ENCODE measurements around the gene RSRC1. TPM values are rescaled to one million over a fixed set of nuclear protein-coding genes. Genes with fewer than 3 reads are reported as not detected.
"Not testable (repeated sequence)": the region's sequence is repeated elsewhere in the genome, so short reads cannot be mapped to it uniquely, and the experiment has no call there.

Gene RSRC1
- total RNA-seq, 1 donor from 2014 or later, result 38.9 TPM

DNA sequence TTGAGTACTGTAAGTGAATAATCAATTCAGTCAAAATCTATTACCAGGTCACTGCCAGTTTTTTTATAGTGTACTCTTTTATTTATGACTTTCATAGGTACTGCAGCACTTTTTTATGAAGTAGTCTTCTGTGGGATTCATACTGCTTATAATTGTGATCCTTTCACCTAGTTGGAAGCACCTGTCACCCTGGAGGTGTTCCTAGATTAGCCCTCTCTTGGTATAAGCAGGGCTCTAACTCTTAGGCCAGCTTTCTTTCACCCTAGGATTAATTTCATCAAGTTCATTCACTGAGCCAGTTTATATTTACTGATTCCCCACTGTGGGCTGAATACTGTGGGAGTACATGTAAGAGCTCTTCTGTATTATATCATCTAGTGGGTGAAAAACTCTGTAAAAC is 395.2 kb downstream of the RSRC1 start:
- intact Hi-C loops (cut with micrococcal nuclease), result no loop called here

DNA sequence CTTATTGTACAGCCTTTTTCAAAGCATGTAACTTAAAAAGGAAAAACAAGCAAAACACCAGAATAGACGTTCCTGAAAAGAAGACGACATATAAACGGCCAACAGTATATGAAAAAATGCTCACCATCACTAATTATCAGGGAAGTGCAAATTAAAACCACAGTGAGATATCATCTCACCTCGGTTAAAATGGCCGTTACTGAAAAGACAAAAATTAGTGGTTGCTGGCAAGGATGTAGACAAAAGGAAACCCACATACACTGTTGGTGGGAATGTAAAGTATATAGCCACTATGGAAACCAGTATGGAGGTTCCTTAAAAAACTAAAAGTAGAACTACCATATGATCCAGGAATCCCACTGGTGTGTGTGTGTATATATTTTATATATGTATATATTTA is 396.6 kb downstream of the RSRC1 start:
- intact Hi-C loops (cut with micrococcal nuclease), result no loop called here

DNA sequence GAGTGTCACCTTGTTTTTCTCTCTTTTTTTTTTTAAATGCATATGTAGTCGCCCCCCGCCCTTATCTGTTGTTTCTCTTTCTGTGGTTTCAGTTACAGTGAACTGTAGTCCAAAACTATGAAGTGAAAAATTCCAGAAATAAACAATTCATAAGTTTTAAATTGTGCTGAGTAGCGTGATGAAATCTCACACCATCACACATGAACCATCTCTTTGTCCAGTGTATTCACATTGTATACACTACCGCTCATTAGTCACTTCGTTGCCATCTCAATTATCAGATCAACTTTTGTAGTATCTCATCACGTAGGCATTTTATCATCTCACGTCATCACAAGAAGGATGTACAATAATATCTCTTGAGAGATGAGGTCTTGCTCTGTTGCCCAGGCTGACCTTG is 398.6 kb downstream of the RSRC1 start:
- intact Hi-C loops (cut with micrococcal nuclease), result no loop called here

DNA sequence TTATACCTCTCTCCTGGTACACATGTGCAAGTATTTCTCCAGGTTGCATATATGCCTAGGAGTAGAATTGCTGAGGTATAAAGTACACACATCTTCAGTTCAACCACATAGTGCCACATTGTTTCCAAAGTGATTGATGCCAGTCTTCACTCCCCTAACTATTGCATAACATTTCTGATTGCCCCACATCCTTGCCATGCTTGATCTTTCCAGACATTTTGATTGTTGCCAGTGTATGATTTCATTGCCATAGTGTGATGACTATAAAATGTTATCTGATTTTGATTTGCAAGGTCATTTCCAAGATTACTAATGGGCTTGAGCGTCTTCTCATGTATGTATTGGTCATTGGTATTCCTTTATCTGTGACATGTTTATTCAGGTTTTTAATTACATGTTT is 400.0 kb downstream of the RSRC1 start:
- intact Hi-C loops (cut with micrococcal nuclease), result no loop called here

DNA sequence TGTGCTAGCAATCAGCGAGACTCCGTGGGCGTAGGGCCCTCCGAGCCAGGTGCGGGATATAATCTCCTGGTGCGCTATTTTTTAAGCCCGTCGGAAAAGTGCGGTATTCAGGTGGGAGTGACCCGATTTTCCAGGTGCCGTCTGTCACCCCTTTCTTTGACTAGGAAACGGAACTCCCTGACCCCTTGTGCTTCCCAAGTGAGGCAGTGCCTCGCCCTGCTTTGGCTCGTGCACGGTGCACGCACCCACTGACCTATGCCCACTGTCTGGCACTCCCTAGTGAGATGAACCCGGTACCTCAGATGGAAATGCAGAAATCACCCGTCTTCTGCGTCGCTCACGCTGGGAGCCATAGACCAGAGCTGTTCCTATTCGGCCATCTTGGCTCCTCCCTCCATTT is 406.8 kb downstream of the RSRC1 start:
- intact Hi-C loops (cut with micrococcal nuclease), result not testable (repeated sequence)

DNA sequence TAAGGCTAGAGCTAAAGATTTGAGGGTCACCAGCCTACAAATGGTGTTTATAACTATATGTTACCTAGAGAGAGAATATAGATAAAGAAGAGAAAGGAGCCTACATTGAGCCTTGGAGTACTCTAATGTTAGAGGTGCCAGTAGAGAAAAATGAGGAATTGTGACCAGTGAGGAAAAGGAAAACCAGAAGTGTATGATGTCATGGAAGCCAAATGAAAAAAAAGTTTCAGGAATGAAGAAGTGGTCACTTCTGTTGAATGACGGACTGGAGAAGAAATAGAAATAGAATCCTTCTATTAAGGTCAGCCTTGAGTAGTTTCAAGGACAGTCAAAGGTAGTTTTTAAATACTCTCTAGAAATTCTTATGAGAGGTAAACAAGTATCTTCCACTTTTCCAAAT is 409.9 kb downstream of the RSRC1 start:
- intact Hi-C loops (cut with micrococcal nuclease), result no loop called here

DNA sequence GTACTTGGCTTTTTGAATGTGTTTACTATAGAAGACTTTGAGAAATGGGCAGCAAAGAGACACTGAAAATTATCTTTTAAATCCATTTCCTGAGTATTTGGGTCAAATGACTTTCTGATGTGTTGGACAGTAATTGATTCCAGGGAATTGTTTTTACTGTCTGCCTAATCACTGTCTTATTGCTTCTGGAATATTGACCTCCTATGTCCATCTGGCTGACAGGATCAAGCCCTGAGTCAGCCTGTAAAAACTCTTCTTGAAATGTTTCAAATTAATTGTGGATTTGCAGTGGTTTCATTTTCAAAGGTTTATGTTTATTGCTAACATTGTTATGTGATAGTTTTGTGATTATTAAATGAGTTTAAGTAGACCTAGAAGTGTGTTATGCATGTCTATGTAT is 410.5 kb downstream of the RSRC1 start:
- intact Hi-C loops (cut with micrococcal nuclease), result no loop called here

DNA sequence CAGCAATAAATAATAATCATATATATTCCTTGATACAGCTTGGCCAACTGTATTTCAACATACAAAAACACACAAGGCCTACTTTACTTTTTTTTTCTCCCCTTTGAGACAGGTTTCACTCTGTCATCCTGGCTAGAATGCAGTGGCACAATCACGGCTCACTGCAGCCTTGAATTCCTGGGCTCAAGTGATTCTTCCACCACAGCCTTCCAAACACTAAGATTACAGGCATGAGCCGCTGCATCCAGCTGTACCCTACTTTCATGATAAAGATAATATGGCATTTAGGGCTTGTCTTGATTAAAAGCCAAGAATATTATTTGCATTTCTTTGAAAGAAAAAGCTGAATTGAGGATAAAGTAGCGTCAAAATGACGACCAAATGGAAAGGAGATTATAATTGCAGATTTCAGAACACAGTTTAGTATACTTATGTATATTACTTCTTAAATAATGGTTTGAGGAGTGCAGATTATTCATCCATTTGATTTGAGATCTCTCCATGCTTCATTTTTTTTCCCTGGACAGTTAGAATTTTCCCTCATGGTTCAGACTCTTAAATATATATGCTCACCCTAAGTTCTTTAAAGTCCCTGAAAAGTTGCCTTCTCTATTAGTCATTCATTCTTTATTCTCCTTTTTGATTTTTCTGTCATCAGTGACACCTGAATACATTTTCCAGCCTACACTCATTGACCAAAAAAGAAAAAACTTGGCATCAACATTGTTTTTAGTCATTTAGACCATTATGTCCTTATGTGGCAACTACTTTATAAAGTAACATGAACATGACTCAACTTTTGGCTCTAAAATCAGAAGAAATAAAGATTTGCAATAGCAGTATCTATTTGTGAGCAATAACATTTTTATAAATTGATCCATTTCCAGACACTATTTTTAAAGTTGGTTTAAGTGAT is 412.6 kb downstream of the RSRC1 start:
- intact Hi-C loops (cut with micrococcal nuclease), result no loop called here

DNA sequence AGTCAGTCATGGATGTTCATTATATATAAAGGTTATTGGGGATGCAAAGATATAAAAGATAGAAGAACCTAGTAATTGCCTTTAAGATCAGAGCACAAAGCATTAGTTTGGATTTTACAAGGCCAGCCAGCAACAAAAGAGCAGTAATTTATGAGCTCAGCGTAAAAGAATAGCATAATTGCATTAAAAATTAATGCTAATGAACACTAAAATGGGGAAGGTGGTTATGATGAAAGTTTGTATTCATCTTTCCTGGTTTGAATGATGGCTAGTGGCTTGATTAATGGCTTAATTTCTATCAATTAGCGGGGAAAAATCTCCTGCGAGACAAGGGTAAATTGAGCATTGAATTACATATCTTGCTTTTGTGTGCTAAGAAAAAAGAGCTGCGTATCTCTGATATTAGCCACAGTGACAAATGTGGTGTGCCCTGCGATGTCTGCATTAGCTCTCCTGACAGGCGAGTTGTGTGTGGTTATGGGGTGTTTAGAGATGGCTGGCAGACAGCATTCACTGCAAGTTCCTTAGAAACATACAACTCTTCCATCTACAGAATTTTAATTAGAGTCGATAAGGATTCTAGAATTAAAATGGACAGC is 418.3 kb downstream of the RSRC1 start:
- intact Hi-C loops (cut with micrococcal nuclease), result no loop called here

DNA sequence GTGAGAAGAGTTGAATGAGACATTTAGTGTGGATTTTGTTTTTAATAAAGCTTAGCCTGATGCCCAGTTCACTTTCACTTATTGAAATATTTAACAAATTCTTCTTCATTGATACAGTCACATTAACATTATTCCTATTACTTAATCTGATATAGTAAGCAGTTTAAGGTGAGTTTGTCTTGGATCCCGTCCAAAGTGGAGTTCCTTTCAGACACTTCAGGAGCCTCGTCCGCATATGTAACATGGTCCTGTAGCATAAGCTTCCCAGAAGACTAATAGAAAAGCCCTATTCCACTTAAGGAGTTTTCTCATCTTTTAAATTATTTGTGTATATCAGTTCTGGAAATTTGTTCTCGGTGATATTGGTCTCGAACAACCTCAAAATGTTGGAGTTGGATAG is 421.4 kb downstream of the RSRC1 start:
- intact Hi-C loops (cut with micrococcal nuclease), result loop anchor here (5.0 to 10.0 kb wide), 2 partner anchors 427 to 664 kb away; partner anchors contain the start of gene SHOX2

DNA sequence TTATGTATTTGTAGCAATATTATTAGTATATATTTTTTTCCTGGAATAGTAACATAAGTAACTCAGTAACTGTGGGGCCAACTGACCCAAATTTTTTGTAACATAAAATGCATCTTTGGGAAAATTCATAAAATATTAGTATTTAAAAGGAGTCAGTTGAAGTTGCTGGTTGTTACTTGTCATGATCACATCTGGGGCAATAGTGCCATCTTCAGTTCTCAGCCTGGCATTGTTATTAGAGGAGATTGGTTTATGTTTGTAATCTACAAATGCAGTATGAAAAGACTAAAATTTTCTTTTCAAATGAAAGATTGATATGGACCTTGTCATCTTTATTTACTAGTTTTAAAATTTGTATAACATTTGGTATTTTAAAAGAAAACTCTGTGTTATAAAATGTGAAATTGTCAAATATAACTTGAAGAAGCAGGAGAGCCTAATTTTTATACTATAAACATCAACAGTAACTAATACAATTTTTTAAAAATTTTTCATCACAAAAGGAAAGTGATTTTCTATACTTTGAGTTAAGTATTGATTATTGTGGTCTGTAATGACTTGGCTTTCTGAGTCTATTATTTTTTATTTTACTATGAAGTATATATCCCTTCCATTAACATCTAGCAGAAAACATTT is 422.3 kb downstream of the RSRC1 start:
- intact Hi-C loops (cut with micrococcal nuclease), result loop anchor here (5.0 to 10.0 kb wide), 2 partner anchors 427 to 665 kb away; partner anchors contain the start of gene SHOX2

DNA sequence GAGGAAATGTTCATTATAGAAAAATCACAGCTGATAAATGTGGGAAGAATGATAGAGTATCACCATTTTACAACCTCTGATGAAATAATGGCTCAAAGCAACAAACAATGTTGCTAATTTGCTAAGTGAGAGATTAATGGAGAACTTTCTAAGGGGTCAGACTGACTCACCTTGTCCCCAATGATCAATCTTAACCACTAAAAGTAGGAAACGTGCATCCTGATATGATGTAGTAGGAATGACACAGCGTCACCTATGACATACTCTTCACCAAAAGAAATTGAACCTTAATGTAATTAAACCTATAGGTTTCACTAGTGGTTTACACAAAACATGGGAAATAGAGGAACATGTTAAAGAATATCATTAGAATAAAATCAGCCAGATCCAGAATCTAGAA is 426.0 kb downstream of the RSRC1 start:
- intact Hi-C loops (cut with micrococcal nuclease), result loop anchor here (5.0 to 10.0 kb wide), 2 partner anchors 106 to 431 kb away; partner anchors contain the start of genes GFM1 and SHOX2

DNA sequence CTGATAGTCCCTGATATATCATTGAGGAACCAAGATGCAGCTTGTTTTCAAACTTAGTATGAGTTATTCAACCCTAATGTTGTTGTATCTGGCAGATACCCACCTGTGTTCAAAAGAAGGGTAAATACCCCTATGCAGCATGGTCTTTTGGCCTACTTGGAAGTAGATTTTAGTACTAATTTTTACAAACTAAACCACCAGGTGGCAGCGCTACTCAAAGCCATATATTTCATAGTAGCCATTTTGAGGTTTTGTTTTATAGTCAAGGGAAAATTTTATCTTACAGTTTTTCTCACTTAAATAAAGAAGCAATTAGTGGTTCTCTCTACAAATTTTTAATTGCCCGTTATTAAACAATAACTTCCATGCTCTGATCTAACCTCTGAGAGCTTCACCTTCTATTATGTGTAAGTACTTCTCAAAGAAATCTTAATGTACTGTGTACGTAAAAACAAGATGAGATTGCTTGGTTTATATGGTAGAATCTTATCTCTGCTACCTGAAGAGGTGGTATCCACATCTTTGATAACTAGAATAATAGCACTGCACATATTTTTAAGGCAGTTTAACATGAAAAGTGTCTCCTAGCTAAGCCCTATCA is 429.6 kb downstream of the RSRC1 start:
- intact Hi-C loops (cut with micrococcal nuclease), result loop anchor here (1.0 to 10.0 kb wide), 4 partner anchors 103 to 921 kb away; partner anchors contain the start of genes GFM1 and SHOX2

DNA sequence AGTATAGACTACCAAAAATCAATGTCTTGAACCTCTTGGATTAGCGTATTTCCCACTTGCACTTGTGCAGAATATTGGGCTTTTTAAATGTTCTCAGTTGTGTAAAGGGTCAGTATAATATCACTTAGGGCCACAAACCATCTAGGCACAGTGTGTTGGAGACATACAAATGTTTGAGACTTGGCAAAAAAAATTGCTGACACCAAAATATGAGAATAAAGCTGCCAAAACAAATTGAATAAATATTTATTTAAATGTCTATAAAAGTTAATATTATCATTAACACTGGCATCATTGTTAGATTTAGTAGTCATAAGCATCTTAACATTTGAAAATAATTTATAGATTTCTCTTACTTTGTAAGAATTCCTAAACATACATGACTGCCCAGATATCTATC is 430.2 kb downstream of the RSRC1 start:
- intact Hi-C loops (cut with micrococcal nuclease), result no loop called here

DNA sequence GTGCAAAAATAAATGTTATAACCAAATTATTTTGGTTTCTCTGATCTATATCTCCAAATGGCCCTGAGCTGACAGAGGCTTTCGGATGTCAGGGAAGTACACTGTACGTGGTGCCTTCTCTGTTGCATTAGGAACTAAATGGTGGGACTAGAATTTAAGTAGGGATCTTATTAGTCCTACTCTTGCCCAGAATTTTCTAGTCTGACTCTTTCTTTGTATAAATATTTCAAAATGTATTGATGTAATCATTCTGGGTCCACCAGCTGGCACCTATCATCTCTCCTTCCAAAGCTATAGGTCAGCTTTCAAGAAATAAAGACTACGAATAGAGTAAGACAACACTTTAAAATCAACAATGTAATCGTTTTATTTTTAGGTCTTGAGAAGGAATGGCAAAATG is 438.8 kb downstream of the RSRC1 start:
- intact Hi-C loops (cut with micrococcal nuclease), result no loop called here

DNA sequence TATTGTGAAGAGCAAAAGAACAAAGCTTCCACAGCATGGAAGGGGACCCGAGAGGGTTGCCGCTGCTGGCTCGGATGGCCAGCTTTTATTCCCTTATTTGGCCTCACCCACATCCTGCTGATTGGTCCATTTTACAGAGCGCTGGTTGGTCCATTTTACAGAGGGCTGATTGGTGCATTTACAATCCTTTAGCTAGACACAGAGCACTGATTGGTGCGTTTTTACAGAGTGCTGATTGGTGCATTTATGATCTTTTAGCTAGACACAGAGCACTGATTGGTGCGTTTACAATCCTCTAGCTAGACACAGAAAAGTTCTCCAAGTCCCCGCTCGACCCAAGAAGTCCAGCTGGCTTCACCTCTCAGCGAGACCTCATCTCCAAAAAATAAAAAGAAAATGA is 440.0 kb downstream of the RSRC1 start:
- intact Hi-C loops (cut with micrococcal nuclease), result not testable (repeated sequence)

DNA sequence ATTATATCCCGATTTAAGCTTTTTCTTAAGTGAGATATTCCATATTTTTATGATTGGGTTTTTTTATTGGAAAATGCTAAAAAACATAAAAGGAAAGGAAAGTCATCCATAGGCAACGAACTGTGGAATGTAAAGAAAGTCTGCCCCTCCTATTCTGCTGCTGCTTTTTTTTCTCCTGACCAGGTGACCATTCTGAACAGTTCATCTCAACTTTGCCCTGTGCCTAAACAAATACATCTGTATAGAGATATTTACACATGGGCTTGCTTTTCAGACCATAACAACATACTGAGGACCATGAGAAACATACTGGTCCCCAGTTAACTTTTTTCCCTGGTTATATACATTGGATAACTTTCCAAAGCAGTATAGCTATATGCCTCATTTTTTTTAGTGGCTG is 442.2 kb downstream of the RSRC1 start:
- intact Hi-C loops (cut with micrococcal nuclease), result no loop called here

DNA sequence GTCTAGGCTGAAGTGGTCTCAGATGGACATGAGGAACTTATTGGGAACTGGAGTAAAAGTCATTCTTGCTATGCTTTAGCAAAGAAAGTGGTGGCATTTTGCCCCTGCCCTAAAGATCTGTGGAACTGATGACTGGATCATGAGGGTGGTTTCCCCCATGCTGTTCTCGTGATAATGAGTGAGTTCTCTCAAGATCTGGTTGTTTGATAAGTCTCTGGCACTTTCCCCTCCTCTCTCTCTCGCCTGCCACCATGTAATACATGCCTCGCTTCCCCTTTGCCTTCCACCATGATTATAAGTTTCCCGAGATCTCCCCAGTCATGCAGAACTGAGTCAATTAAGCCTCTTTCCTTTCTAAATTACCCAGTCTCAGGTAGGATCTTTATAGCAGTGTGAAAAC is 449.6 kb downstream of the RSRC1 start:
- intact Hi-C loops (cut with micrococcal nuclease), result no loop called here

DNA sequence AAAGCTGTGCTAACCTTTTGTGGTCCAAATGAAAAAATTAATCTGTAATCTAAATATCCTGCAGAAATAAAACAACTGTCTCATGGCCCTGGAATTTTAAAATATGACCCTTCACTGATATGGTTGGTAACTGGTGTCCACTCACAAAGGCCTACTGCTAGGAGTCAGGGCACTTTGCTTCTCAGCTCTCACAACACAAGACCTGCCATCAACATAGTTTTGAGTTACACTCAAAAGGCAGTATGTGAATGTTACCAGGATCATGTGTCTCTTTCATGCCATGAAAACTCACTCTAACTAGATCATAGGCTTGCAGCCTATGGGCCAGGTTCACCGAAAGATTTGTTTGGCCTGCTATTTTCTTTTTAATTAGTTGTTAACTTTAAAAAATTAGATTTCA is 451.1 kb downstream of the RSRC1 start:
- intact Hi-C loops (cut with micrococcal nuclease), result no loop called here

DNA sequence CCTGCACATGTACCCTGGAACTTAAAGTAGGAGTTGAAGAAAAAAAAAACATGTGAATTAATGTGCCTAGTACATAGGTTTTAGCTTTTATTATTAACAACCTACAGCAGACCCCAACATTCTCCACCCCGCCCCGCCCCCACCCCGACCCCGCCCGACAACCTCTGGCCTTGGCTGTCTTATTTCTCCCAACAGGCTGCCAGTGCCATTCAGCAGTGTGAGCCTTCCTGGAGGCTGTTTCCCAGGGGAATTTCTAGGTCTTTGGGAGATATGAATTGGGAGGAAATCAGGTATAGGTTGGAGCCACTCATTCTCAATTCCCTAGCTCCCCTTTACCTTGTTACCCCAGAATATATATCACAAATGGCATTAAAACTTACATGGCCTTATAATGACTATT is 452.8 kb downstream of the RSRC1 start:
- intact Hi-C loops (cut with micrococcal nuclease), result no loop called here

DNA sequence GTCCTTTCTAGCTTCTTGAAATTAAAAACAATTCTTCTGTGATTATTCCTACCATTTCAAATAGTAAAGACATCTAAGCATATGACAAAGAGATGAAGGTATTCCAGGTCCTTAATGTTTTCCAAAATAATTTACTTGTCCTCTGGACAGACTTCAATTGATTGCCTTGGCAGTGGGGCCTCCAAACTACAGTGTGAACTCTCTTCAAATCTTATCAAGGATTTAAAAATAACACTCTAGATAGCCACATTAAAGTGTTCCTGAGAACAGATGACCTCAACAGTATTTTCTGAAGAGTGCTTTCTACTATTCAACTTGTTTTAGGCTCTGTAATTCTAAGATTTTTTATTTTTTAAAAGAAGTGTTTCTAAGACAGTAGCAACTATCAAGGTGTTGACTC is 453.2 kb downstream of the RSRC1 start:
- intact Hi-C loops (cut with micrococcal nuclease), result no loop called here

DNA sequence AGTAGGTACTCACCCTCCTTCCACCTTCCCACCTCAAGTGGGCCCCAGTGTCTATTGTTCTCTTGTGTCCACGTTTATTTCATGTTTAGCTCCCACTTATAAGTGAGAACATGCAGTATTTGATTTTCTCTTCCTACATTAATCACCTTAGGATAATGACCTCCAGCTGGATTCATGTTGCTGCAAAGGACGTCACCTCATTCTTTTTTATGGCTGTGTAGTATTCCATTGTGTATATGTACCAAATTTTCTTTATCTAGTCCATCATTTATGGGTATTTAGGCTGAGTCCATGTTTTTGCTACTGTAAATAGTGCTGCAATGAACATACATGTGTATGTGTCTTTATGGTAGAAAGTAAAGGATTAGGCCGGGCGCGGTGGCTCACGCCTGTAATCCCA is 455.2 kb downstream of the RSRC1 start:
- intact Hi-C loops (cut with micrococcal nuclease), result no loop called here

Data from T-helper 1 cell treated with Interleukin-12 subunit alpha and Interleukin-12 subunit beta and Interleukin-4 antibody, amounts not matched to agents 30 ng/mL and 1 ng/mL, for 36 hours (primary cell).